Psoas muscle (tissue), 8 donors: Measurements from ENCODE around the gene G6PC3. TPM values are rescaled to one million over a fixed set of nuclear protein-coding genes. Genes with fewer than 3 reads are reported as not detected.

ENCODE experiments used
- ATAC-seq, 4 donors: fragments of 200-7000 bp; cut with Tn5 transposase; one replicate each; pipeline ENCODE4 v1.9.1; 2020; ENCODE audit warnings: moderate library complexity in 3 of 4, mild to moderate bottlenecking in 2 of 4
- DNase-seq, 2 donors: peaks; one replicate each; pipeline ENCODE4 v3.0.0-alpha.2; 2020
- H3K27ac ChIP-seq: fragments of 200-600 bp; one replicate; pipeline ENCODE4 v1.8.0; 2022
- H3K27me3 ChIP-seq, 3 donors: fragments of 200-600 bp in 1 of 3; one replicate each; pipeline versions ENCODE4 v1.6.1 to v1.8.0; 2013 to 2022; ENCODE audit warnings: low read length in 2 of 3, mild to moderate bottlenecking in 2 of 3, moderate library complexity in 1 of 3; ENCODE audit not compliant: insufficient read depth in 3 of 3
- H3K36me3 ChIP-seq, 2 donors: fragments of 200-600 bp in 1 of 2; one replicate each; pipeline versions ENCODE4 v1.6.1 to v1.8.0; 2013 to 2022; ENCODE audit warnings: low read depth in 1 of 2, mild to moderate bottlenecking in 1 of 2, moderate library complexity in 1 of 2; ENCODE audit not compliant: insufficient read depth in 1 of 2
- H3K4me1 ChIP-seq: fragments of 200-600 bp; one replicate; pipeline ENCODE4 v1.8.0; 2022
- H3K4me3 ChIP-seq: fragments of 200-600 bp; one replicate; pipeline ENCODE4 v1.8.0; 2022; ENCODE audit warnings: mild to moderate bottlenecking
- H3K9me3 ChIP-seq: fragments of 200-600 bp; one replicate; pipeline ENCODE4 v1.8.0; 2022
- WGBS, 3 donors: extraction: QIAGEN DNeasy Blood & Tissue Kit; methylation state at CpG; one replicate each; pipeline versions ENCODE4 v1.1.6 to v1.1.7; 2013; 5-methylcytosine and 5-hydroxymethylcytosine counted together
- intact Hi-C, 2 donors: fragments of 100-400 bp; cut with DNase I; formaldehyde crosslinking; loops; one replicate each; pipeline versions ENCODE4 v1.11.0 to v1.14.2; 2022
- polyA plus RNA-seq, 3 donors: library from polyadenylated mRNA; stranded (reverse); fragments of 200-250 nt; gene quantifications; one replicate each; pipeline ENCODE4 v1.2.3, GENCODE V29; 2013
- total RNA-seq, 4 donors: library from RNA; stranded (reverse); fragmentation: NEBNext Ultra II Directional in 2 of 4; extraction: Animal tissue kit (Norgen Biotek cat#: 25700) in 2 of 4; gene quantifications; one replicate each; pipeline versions ENCODE4 v1.2.1 to v1.2.4, GENCODE V29; 2021 to 2023
- TF ChIP-seq, protein P1 (sequence below): fragments of 200-600 bp; IDR thresholded peaks from one replicate; pipeline ENCODE4 v1.8.0; 2022; ENCODE audit warnings: antibody characterized with exemption
- donor health status: healthy with polysubstance abuse.
- donor health status: DM: no; HTN: no; CAD: no; lungs with moderate emphysema.
- donor health status: Bipolar disorder and iron deficiency.
- donor health status: healthy.
- donor health status: DM: yes; HTN: yes; CAD: no.
- donor health status: DM: no; HTN: no; CAD: no.
- donor health status: DM: no; HTN: no; CAD: no.
- donor health status: DM: yes; HTN: yes; CAD: no.

Gene G6PC3
- total and polyA plus RNA-seq, 7 donors = 27.7 to 72.9 (median 43.3) TPM

DNA sequence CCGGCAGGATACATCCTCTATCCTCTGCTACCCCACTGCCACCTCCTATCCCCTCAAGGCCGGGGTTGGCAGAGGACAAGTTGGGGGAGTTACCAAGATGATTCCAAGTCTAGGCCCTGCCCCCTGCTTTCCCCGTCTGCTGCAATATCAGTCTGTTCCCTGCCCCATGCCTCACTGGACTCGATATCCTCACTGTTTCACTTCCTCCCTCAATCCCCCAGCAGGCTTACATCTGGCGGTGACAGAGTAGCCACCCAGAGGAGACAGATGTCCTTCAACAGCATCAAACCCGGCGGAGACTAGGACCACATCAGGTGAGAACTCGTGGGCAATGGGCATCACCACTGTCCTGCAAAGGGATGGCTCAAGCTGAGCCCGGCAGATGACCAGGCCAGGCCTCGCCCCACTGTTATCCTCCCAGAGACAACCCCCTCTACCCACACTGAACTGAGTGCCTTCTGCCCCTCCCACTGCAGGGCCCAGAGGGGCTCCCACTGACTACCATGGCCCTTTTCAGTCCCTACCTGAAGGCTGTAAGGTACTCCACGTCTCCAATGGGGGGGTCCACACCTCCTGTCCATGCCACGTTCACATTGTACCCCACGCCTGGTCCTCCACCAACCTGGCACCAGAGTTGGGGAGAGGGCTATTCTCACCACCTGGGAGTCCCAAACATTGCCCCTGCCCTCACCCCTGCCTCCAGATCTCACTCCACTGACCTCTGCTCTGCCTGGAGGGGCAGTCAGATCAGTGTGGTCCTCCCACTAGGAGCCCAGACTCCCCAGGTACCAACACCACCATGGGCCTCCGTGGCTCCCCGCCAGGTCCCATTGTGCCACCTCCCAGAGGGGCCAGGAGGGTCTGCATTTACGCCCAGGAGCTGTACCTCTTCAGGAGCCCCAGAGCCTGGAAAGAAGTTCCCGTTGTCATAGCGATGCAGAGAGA lies 9.6 kb downstream of the G6PC3 start:
- WGBS, 3 donors = 77 to 81% (median 80%) methylated on average over 18 of the region's 18 CpGs
- ATAC-seq (no peak), DNase-seq (no peak)
- Histone ChIP-seq H3K4me3 (no peak overlapping the region), H3K27me3 (no peaks in the 10 kb centered on the region), H3K9me3 (no peaks in the 10 kb centered on the region), H3K27ac (no peak overlapping the region), H3K4me1 (no peaks in the 10 kb centered on the region), H3K36me3 (peaks cover 5 to 100% of the 10 kb centered on the region in 2 donors)
- intact Hi-C loops = no loop called here
- TF ChIP-seq, protein P1, sequence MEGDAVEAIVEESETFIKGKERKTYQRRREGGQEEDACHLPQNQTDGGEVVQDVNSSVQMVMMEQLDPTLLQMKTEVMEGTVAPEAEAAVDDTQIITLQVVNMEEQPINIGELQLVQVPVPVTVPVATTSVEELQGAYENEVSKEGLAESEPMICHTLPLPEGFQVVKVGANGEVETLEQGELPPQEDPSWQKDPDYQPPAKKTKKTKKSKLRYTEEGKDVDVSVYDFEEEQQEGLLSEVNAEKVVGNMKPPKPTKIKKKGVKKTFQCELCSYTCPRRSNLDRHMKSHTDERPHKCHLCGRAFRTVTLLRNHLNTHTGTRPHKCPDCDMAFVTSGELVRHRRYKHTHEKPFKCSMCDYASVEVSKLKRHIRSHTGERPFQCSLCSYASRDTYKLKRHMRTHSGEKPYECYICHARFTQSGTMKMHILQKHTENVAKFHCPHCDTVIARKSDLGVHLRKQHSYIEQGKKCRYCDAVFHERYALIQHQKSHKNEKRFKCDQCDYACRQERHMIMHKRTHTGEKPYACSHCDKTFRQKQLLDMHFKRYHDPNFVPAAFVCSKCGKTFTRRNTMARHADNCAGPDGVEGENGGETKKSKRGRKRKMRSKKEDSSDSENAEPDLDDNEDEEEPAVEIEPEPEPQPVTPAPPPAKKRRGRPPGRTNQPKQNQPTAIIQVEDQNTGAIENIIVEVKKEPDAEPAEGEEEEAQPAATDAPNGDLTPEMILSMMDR = no peak

DNA sequence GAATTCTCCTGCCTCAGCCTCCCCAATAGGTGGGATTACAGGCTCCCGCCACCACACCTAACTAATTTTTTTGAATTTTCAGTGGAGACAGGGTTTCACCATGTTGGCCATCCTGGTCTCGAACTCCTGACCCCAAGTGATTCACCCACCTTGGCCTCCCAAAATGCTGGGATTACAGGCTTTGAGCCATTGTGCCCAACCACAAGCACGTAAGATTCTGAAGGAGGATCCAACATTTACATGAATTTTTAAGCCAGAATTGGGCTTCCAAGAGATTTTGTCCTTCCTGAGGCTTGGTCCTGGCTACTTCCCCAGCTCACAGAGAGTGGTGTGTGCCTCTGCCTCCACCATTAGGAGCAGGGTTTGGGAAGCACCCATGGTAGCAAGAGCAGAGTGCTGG lies 11.1 kb downstream of the G6PC3 start:
- intact Hi-C loops = no loop called here
- peaks cover 5 to 100% of the 10 kb centered on the region in 2 donors for H3K36me3 ChIP-seq
- TF ChIP-seq, protein P1 = no peak
- no peaks in the 10 kb centered on the region for H3K27me3 ChIP-seq
- WGBS, 3 donors = 90 to 94% (median 92%) methylated on average over 3 of the region's 3 CpGs
- no peak overlapping the region for H3K27ac ChIP-seq
- no peaks in the 10 kb centered on the region for H3K4me1 ChIP-seq
- H3K4me3 ChIP-seq = no peak overlapping the region
- no peaks in the 10 kb centered on the region for H3K9me3 ChIP-seq
- ATAC-seq = no peak
- DNase-seq = no peak

DNA sequence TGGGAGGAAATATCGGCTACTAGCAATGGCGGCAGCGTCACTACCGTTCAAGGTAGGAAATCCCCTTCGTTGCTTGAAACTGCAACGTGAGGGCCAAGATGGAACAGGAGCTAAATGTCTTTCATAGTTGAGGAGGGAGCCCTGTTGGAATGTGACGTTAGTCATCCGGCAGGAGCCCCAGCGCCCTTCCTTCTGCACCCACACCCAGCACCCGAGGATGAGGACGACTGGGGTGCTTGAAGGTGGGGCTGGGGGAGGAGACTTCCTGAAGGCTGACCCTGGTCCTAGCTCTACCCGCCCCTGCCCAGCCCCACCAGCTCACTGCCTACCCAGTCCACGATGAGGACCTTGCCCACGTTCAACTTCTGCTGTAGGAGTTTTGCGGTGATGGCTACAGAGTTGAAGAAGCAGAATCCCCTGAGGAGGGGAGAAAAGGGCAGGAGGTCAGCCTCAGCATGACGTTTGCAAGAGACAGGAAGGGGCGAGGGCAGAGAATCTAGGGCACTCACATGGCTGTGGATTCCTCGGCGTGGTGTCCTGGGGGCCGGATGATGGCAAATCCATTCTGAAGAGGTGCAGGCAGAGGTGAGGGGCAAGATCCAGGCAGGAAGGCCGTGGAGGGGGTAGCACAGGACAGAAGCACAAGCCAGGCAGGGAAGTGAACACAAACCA lies 11.9 kb downstream of the G6PC3 start:
- Histone ChIP-seq H3K4me1 (peaks cover 4% of the 10 kb centered on the region), H3K36me3 (peaks cover 5 to 98% of the 10 kb centered on the region in 2 donors), H3K27ac (no peak overlapping the region), H3K4me3 (no peak overlapping the region), H3K9me3 (no peaks in the 10 kb centered on the region), H3K27me3 (no peaks in the 10 kb centered on the region)
- ATAC-seq (no peak), DNase-seq (no peak)
- intact Hi-C loops = no loop called here
- WGBS, 3 donors = 71 to 80% (median 73%) methylated on average over 21 of the region's 21 CpGs
- TF ChIP-seq, protein P1 = no peak

DNA sequence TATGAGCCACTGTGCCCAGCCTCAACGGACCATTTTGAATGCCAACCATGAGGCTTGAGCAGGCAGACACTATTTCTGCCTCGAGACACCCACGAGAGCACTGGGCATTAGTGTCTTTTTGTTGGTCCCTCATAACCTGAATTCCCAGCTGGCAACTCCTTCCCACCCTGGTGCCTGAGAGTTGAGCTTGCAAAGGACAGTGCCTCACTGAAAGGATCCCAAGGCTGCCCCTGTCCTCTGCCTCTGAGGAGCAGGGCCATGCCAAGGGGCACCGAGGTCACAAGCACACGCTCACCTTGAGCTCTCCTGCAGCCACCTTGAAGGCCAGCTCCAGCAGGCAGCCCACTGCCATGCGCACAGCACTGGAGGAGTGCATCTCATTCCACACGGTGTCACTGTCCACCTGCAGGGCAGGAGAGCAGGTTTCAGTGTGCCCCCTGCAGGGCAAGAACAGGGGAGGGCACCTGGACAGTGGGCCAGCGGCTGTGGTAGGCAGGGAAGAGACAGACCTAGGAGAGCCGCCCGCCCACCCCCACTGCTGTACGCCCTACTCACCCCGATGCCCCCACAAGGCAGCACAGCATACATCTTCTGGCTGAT lies 12.8 kb downstream of the G6PC3 start:
- WGBS, 3 donors = 77 to 87% (median 79%) methylated on average over 12 of the region's 12 CpGs
- TF ChIP-seq, protein P1 = peak; percentile 39
- Histone ChIP-seq H3K9me3 (no peaks in the 10 kb centered on the region), H3K4me1 (peaks cover 6% of the 10 kb centered on the region), H3K27me3 (no peaks in the 10 kb centered on the region), H3K4me3 (no peak overlapping the region), H3K36me3 (peaks cover 5 to 98% of the 10 kb centered on the region in 2 donors), H3K27ac (no peak overlapping the region)
- ATAC-seq (peak; percentile 23 to 68 (median 27)), DNase-seq (no peak)
- intact Hi-C loops = no loop called here
